Measurements from ENCODE around the gene TMEM184C.

The TMEM184C gene

GRCh38 chr4:147655639-147656038, 38.4 kb downstream of the TMEM184C start:
- Histone ChIP-seq H3K27me3 (ENCODE audit: insufficient read depth, low read length) (no peaks in the 10 kb centered on the region), H3K36me3 (ENCODE audit: insufficient read depth, low read length) (peaks cover 59% of the 10 kb centered on the region), H3K27ac (ENCODE audit: low read depth, low read length) (peak overlapping the region; percentile 63; the same call in 1 of the 2 replicates), H3K9ac (ENCODE audit: low read depth, low read length) (no peak overlapping the region), H3K4me1 (ENCODE audit: insufficient read depth, low read length) (peaks cover 10% of the 10 kb centered on the region; the same call in 1 of the 2 replicates), H3K4me3 (ENCODE audit: low read length) (no peak overlapping the region), H3K9me3 (ENCODE audit: insufficient read depth, low read depth, low read length) (no peaks in the 10 kb centered on the region)
- WGBS = 65% methylated on average over 2 of the region's 2 CpGs

GRCh38 chr4:147658501-147658900, 41.3 kb downstream of the TMEM184C start:
- Histone ChIP-seq H3K27me3 (ENCODE audit: insufficient read depth, low read length) (no peaks in the 10 kb centered on the region), H3K27ac (ENCODE audit: low read depth, low read length) (no peak overlapping the region), H3K9ac (ENCODE audit: low read depth, low read length) (no peak overlapping the region), H3K4me3 (ENCODE audit: low read length) (no peak overlapping the region), H3K4me1 (ENCODE audit: insufficient read depth, low read length) (peaks cover 10% of the 10 kb centered on the region; the same call in 1 of the 2 replicates), H3K36me3 (ENCODE audit: insufficient read depth, low read length) (peaks cover 51% of the 10 kb centered on the region), H3K9me3 (ENCODE audit: insufficient read depth, low read depth, low read length) (no peaks in the 10 kb centered on the region)
- 96% methylated on average over 4 of the region's 4 CpGs for WGBS

- Histone ChIP-seq H3K27me3 (ENCODE audit: insufficient read depth, low read length) (no peaks in the 10 kb centered on the region), H3K9me3 (ENCODE audit: insufficient read depth, low read depth, low read length) (no peaks in the 10 kb centered on the region), H3K4me1 (ENCODE audit: insufficient read depth, low read length) (no peaks in the 10 kb centered on the region), H3K4me3 (ENCODE audit: low read length) (no peak overlapping the region), H3K9ac (ENCODE audit: low read depth, low read length) (no peak overlapping the region), H3K36me3 (ENCODE audit: insufficient read depth, low read length) (peaks cover 27% of the 10 kb centered on the region), H3K27ac (ENCODE audit: low read depth, low read length) (no peak overlapping the region)
- WGBS = 100% methylated on average over 2 of the region's 4 CpGs
Measured at GRCh38 chr4:147674073-147674472, 56.9 kb downstream of the TMEM184C start.

GRCh38 chr4:147674496-147674895, 57.3 kb downstream of the TMEM184C start:
- no peaks in the 10 kb centered on the region for H3K4me1 ChIP-seq (ENCODE audit: insufficient read depth, low read length)
- no peak overlapping the region for H3K27ac ChIP-seq (ENCODE audit: low read depth, low read length)
- no peaks in the 10 kb centered on the region for H3K27me3 ChIP-seq (ENCODE audit: insufficient read depth, low read length)
- no peak overlapping the region for H3K4me3 ChIP-seq (ENCODE audit: low read length)
- H3K36me3 ChIP-seq (ENCODE audit: insufficient read depth, low read length) = peaks cover 27% of the 10 kb centered on the region
- H3K9me3 ChIP-seq (ENCODE audit: insufficient read depth, low read depth, low read length) = no peaks in the 10 kb centered on the region
- no peak overlapping the region for H3K9ac ChIP-seq (ENCODE audit: low read depth, low read length)
- 98% methylated on average over 1 of the region's 1 CpG for WGBS

GRCh38 chr4:147678106-147678505, 60.9 kb downstream of the TMEM184C start:
- WGBS = 92% methylated on average over 5 of the region's 5 CpGs
- Histone ChIP-seq H3K4me3 (ENCODE audit: low read length) (no peak overlapping the region), H3K9me3 (ENCODE audit: insufficient read depth, low read depth, low read length) (no peaks in the 10 kb centered on the region), H3K4me1 (ENCODE audit: insufficient read depth, low read length) (peaks cover 5% of the 10 kb centered on the region), H3K27ac (ENCODE audit: low read depth, low read length) (no peak overlapping the region), H3K9ac (ENCODE audit: low read depth, low read length) (no peak overlapping the region), H3K27me3 (ENCODE audit: insufficient read depth, low read length) (no peaks in the 10 kb centered on the region), H3K36me3 (ENCODE audit: insufficient read depth, low read length) (peaks cover 10% of the 10 kb centered on the region)

- Histone ChIP-seq H3K9me3 (ENCODE audit: insufficient read depth, low read depth, low read length) (no peaks in the 10 kb centered on the region), H3K4me3 (ENCODE audit: low read length) (no peak overlapping the region), H3K4me1 (ENCODE audit: insufficient read depth, low read length) (peaks cover 8% of the 10 kb centered on the region), H3K27me3 (ENCODE audit: insufficient read depth, low read length) (no peaks in the 10 kb centered on the region), H3K36me3 (ENCODE audit: insufficient read depth, low read length) (peaks cover 10% of the 10 kb centered on the region), H3K9ac (ENCODE audit: low read depth, low read length) (no peak overlapping the region), H3K27ac (ENCODE audit: low read depth, low read length) (no peak overlapping the region)
- WGBS = 95% methylated on average over 12 of the region's 12 CpGs
Measured at GRCh38 chr4:147678796-147679549, 61.8 kb downstream of the TMEM184C start.

GRCh38 chr4:147682755-147683154, 65.6 kb downstream of the TMEM184C start:
- H3K4me3 ChIP-seq (ENCODE audit: low read length) = peak overlapping the region; percentile 87
- H3K27me3 ChIP-seq (ENCODE audit: insufficient read depth, low read length) = no peaks in the 10 kb centered on the region
- H3K9me3 ChIP-seq (ENCODE audit: insufficient read depth, low read depth, low read length) = no peaks in the 10 kb centered on the region
- peaks cover 14% of the 10 kb centered on the region for H3K4me1 ChIP-seq (ENCODE audit: insufficient read depth, low read length)
- H3K36me3 ChIP-seq (ENCODE audit: insufficient read depth, low read length) = peaks cover 10% of the 10 kb centered on the region
- WGBS = 89% methylated on average over 3 of the region's 3 CpGs
- H3K9ac ChIP-seq (ENCODE audit: low read depth, low read length) = peak overlapping the region; percentile 78; the same call in 1 of the 2 replicates
- no peak overlapping the region for H3K27ac ChIP-seq (ENCODE audit: low read depth, low read length)

- Histone ChIP-seq H3K27me3 (ENCODE audit: insufficient read depth, low read length) (no peaks in the 10 kb centered on the region), H3K9ac (ENCODE audit: low read depth, low read length) (peak overlapping the region; percentile 78), H3K27ac (ENCODE audit: low read depth, low read length) (no peak overlapping the region), H3K36me3 (ENCODE audit: insufficient read depth, low read length) (peaks cover 10% of the 10 kb centered on the region), H3K9me3 (ENCODE audit: insufficient read depth, low read depth, low read length) (no peaks in the 10 kb centered on the region), H3K4me1 (ENCODE audit: insufficient read depth, low read length) (peaks cover 14% of the 10 kb centered on the region), H3K4me3 (ENCODE audit: low read length) (peak overlapping the region; percentile 87)
- 17% methylated on average over 10 of the region's 10 CpGs for WGBS
Measured at GRCh38 chr4:147683188-147683591, 66.0 kb downstream of the TMEM184C start.

- Histone ChIP-seq H3K27me3 (ENCODE audit: insufficient read depth, low read length) (no peaks in the 10 kb centered on the region), H3K4me3 (ENCODE audit: low read length) (peak within 1 kb of the TSS; percentile 87), H3K4me1 (ENCODE audit: insufficient read depth, low read length) (peaks cover 14% of the 10 kb centered on the region), H3K36me3 (ENCODE audit: insufficient read depth, low read length) (peaks cover 6% of the 10 kb centered on the region; the same call in 1 of the 2 replicates), H3K9ac (ENCODE audit: low read depth, low read length) (peak within 1 kb of the TSS; percentile 78), H3K9me3 (ENCODE audit: insufficient read depth, low read depth, low read length) (no peaks in the 10 kb centered on the region), H3K27ac (ENCODE audit: low read depth, low read length) (peak within 1 kb of the TSS; percentile 55; the same call in 1 of the 2 replicates)
- WGBS = 1% methylated on average over 68 of the region's 69 CpGs
Measured at GRCh38 chr4:147683717-147684700, 66.8 kb downstream of the TMEM184C start, which contains the start of gene PRMT9. Gene PRMT9, minus strand, starts transcription at chr4:147684163. Its CDS starts 176 bp downstream, at chr4:147683987.

GRCh38 chr4:147689067-147689466, 71.9 kb downstream of the TMEM184C start:
- WGBS = 93% methylated on average over 4 of the region's 4 CpGs
- Histone ChIP-seq H3K36me3 (ENCODE audit: insufficient read depth, low read length) (no peaks in the 10 kb centered on the region), H3K9ac (ENCODE audit: low read depth, low read length) (no peak overlapping the region), H3K9me3 (ENCODE audit: insufficient read depth, low read depth, low read length) (no peaks in the 10 kb centered on the region), H3K27me3 (ENCODE audit: insufficient read depth, low read length) (no peaks in the 10 kb centered on the region), H3K4me1 (ENCODE audit: insufficient read depth, low read length) (peaks cover 7% of the 10 kb centered on the region; the same call in 1 of the 2 replicates), H3K4me3 (ENCODE audit: low read length) (no peak overlapping the region), H3K27ac (ENCODE audit: low read depth, low read length) (no peak overlapping the region)

- no peaks in the 10 kb centered on the region for H3K9me3 ChIP-seq (ENCODE audit: insufficient read depth, low read depth, low read length)
- H3K36me3 ChIP-seq (ENCODE audit: insufficient read depth, low read length) = no peaks in the 10 kb centered on the region
- no peak overlapping the region for H3K9ac ChIP-seq (ENCODE audit: low read depth, low read length)
- no peaks in the 10 kb centered on the region for H3K27me3 ChIP-seq (ENCODE audit: insufficient read depth, low read length)
- no peak overlapping the region for H3K4me3 ChIP-seq (ENCODE audit: low read length)
- H3K27ac ChIP-seq (ENCODE audit: low read depth, low read length) = no peak overlapping the region
- 100% methylated on average over 1 of the region's 2 CpGs for WGBS
- no peaks in the 10 kb centered on the region for H3K4me1 ChIP-seq (ENCODE audit: insufficient read depth, low read length)
Measured at GRCh38 chr4:147691820-147692219, 74.6 kb downstream of the TMEM184C start.
